Esophagus muscularis mucosa (tissue), 4 donors: ENCODE results near the gene ANAPC1. TPM values are rescaled to one million over a fixed set of nuclear protein-coding genes. Genes with fewer than 3 reads are reported as not detected.

Experiments
- small RNA-seq, 3 donors: library from RNA; depleted of rRNA; stranded (forward); fragments of <200 nt; gene quantifications; one replicate each; pipeline ENCODE3, GENCODE V24; 2016
- total RNA-seq, 4 donors: library from RNA; depleted of rRNA; stranded (reverse); fragments of >200 nt; gene quantifications; one replicate each; pipeline versions ENCODE4 v1.1.0 to v1.2.1, GENCODE V29; 2016

ANAPC1 gene
- total RNA-seq, 4 donors from 2014 or later, result 27.7 to 45.7 (median 39.7) TPM

Small RNA genes within 50 kb of the gene (small RNA-seq; reads per million reads assigned to genes)
- gene MIR4771-2 (0 reads per million in 3 donors), gene RN7SL297P (0 reads per million in 3 donors)

Other genes with a start within 250 kb of the ANAPC1 start
- gene MERTK, start 14.4 kb upstream of the ANAPC1 start, total RNA-seq, result 10 to 100 TPM; 19.9 to 31.0 (median 22.3) TPM
- gene TMEM87B, start 171.1 kb upstream of the ANAPC1 start, total RNA-seq, result 10 to 100 TPM; 13.7 to 21.8 (median 14.9) TPM